ENCODE measurements around the gene WDR64. TPM values are rescaled to one million over a fixed set of nuclear protein-coding genes. Genes with fewer than 3 reads are reported as not detected.

The WDR64 gene
- total and polyA plus RNA-seq, 2 experiments from 2014 or later = not detected

DNA sequence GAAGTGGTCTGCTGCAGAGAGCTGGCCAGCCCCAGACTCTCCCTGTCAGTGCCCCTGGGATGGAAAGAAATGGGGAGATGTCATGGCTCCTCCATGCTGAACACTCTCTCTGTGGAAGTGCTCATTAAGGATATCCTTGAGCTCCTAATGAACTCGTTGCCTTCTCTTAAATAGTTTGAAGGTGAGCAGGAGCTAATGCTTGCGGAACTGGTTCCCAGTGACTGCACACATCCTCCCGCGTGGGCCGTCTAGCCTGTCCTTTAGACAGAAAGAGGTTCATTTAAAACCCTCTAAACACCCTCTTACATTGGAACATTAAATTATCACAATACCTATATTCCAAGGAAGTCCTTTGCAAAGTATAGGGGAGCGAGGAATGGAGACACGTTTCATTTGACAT lies 5.9 kb upstream of the WDR64 start:
- no peaks in the 10 kb centered on the region for H3K4me1 ChIP-seq (ENCODE audit: low read depth)
- TF ChIP-seq, protein P1, sequence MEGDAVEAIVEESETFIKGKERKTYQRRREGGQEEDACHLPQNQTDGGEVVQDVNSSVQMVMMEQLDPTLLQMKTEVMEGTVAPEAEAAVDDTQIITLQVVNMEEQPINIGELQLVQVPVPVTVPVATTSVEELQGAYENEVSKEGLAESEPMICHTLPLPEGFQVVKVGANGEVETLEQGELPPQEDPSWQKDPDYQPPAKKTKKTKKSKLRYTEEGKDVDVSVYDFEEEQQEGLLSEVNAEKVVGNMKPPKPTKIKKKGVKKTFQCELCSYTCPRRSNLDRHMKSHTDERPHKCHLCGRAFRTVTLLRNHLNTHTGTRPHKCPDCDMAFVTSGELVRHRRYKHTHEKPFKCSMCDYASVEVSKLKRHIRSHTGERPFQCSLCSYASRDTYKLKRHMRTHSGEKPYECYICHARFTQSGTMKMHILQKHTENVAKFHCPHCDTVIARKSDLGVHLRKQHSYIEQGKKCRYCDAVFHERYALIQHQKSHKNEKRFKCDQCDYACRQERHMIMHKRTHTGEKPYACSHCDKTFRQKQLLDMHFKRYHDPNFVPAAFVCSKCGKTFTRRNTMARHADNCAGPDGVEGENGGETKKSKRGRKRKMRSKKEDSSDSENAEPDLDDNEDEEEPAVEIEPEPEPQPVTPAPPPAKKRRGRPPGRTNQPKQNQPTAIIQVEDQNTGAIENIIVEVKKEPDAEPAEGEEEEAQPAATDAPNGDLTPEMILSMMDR (IDR thresholded peaks at IDR 0.05; ENCODE audit: low read depth, low read length) = no peak
- H3K27ac ChIP-seq = no peak overlapping the region
- no peak overlapping the region for H3K4me3 ChIP-seq
- H3K27me3 ChIP-seq = no peaks in the 10 kb centered on the region
- H3K36me3 ChIP-seq = no peaks in the 10 kb centered on the region
- no peak for DNase-seq (ENCODE audit: low read depth in 1 of 2, low spot score in 1 of 2)
- no peaks in the 10 kb centered on the region for H3K9me3 ChIP-seq (ENCODE audit: low read depth)

DNA sequence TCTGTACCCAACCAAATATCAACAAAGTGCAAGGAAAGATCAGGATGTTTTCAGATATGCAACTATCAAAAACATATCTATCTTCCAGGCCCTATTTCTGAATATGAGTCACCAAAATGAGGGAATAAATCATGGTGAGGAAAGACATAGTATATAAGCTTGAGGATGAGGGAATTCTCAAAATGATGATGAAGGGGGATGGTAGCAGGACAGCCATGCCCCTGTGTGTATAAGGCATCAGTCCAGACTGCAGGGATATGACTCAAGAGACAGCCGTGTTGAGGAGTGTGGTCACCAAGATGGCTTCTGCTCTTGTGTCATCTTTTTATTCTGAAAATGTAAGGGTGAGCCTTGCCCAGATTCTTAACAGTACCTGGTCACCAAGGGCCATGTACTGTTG lies 4.4 kb upstream of the WDR64 start:
- H3K36me3 ChIP-seq = no peaks in the 10 kb centered on the region
- H3K27me3 ChIP-seq = no peaks in the 10 kb centered on the region
- H3K27ac ChIP-seq = no peak overlapping the region
- H3K9me3 ChIP-seq (ENCODE audit: low read depth) = no peaks in the 10 kb centered on the region
- DNase-seq (ENCODE audit: low read depth in 1 of 2, low spot score in 1 of 2) = no peak
- TF ChIP-seq, protein P1 (IDR thresholded peaks at IDR 0.05; ENCODE audit: low read depth, low read length) = no peak
- H3K4me3 ChIP-seq = no peak overlapping the region
- H3K4me1 ChIP-seq (ENCODE audit: low read depth) = no peaks in the 10 kb centered on the region

DNA sequence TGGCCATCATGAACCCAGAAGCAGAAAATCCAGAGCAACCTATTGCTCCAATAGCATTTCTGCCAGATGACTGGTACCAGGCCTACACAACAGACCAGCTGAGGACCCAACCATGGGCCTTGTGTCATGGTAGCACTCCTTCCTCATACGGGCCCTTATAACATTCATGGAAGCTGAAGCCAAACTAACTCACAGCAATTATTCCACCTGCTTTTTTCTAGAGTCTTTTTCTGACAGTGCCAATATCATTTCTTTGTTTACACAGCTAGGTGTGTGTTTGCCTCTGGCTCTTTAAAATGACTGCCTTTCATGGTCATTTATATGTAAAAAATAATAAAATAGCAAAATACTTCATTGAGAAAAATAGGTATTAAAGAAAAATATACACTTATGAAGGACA lies 3.9 kb upstream of the WDR64 start:
- TF ChIP-seq, protein P1 (IDR thresholded peaks at IDR 0.05; ENCODE audit: low read depth, low read length) = no peak
- Histone ChIP-seq H3K27ac (no peak overlapping the region), H3K9me3 (ENCODE audit: low read depth) (no peaks in the 10 kb centered on the region), H3K27me3 (no peaks in the 10 kb centered on the region), H3K4me1 (ENCODE audit: low read depth) (no peaks in the 10 kb centered on the region), H3K4me3 (no peak overlapping the region), H3K36me3 (no peaks in the 10 kb centered on the region)
- no peak for DNase-seq (ENCODE audit: low read depth in 1 of 2, low spot score in 1 of 2)

DNA sequence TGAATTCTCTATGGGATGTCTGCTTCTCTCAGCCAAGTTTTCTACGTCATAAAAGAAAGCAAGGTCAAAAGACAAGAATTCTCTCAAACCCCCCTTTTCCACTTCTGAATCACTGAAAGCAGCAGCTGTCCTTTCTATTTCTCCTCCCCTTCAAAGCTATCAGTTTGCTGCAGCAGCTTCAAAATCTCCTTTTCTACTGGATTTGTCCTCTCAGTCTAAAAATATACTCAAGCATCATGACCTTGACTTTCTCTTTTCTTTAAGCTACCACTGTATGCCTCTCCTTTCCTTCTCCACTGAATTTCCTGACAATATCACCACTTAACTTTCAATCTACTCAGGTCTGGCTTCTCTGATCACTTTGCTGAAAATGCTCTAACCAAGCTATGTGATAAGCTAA lies 1.9 kb downstream of the WDR64 start:
- Histone ChIP-seq H3K27me3 (no peaks in the 10 kb centered on the region), H3K4me3 (no peak overlapping the region), H3K9me3 (ENCODE audit: low read depth) (no peaks in the 10 kb centered on the region), H3K4me1 (ENCODE audit: low read depth) (peaks cover 6% of the 10 kb centered on the region), H3K27ac (no peak overlapping the region), H3K36me3 (no peaks in the 10 kb centered on the region)
- no peak for DNase-seq (ENCODE audit: low read depth in 1 of 2, low spot score in 1 of 2)
- TF ChIP-seq, protein P1 (IDR thresholded peaks at IDR 0.05; ENCODE audit: low read depth, low read length) = no peak

DNA sequence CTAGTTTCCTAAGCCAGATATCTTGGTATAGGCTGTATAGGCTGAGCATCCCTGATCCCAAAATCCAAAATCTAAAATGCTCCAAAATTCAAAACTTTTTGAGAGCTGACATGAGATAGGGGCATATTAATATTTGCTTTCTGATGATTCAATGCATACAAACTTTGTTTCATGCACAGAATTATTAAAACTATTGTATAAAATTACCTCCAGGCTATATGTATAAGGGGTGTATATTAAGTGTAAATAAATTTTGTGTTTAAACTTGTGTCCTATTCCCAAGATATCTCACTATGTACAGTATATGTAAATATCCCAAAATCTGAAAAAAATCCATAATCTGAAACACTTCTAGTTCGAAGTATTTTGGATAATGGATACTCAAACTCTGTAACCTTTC lies 2.6 kb downstream of the WDR64 start:
- Histone ChIP-seq H3K4me1 (ENCODE audit: low read depth) (peaks cover 6% of the 10 kb centered on the region), H3K27me3 (no peaks in the 10 kb centered on the region), H3K36me3 (no peaks in the 10 kb centered on the region), H3K4me3 (no peak overlapping the region), H3K27ac (no peak overlapping the region), H3K9me3 (ENCODE audit: low read depth) (no peaks in the 10 kb centered on the region)
- no peak for DNase-seq (ENCODE audit: low read depth in 1 of 2, low spot score in 1 of 2)
- TF ChIP-seq, protein P1 (IDR thresholded peaks at IDR 0.05; ENCODE audit: low read depth, low read length) = no peak
